HG03571 (cell line): ENCODE measurements around the gene SPATA13.
A peak's percentile ranks its signal among the peaks of the same experiment; 100 is the strongest.
"Not testable (repeated sequence)": the region's sequence is repeated elsewhere in the genome, so short reads cannot be mapped to it uniquely, and the experiment has no call there.

Experiments
- ATAC-seq: cut with Tn5 transposase; IDR thresholded peaks from one replicate; pipeline ENCODE4 v1.9.1; 2021; ENCODE audit not compliant: unreplicated experiment

SPATA13 gene

GRCh38 chr13:24192057-24192810 is 31.7 kb downstream of the SPATA13 start:
- no peak for ATAC-seq

- no peak for ATAC-seq
Measured at GRCh38 chr13:24192811-24193162, 32.3 kb downstream of the SPATA13 start.

- no peak for ATAC-seq
Measured at GRCh38 chr13:24194447-24194846, 33.9 kb downstream of the SPATA13 start.

GRCh38 chr13:24195626-24196025 is 35.1 kb downstream of the SPATA13 start:
- no peak for ATAC-seq

GRCh38 chr13:24196593-24197197 is 36.2 kb downstream of the SPATA13 start:
- ATAC-seq = no peak

- no peak for ATAC-seq
Measured at GRCh38 chr13:24199016-24199415, 38.5 kb downstream of the SPATA13 start.

GRCh38 chr13:24202215-24202614 is 41.7 kb downstream of the SPATA13 start:
- no peak for ATAC-seq

- ATAC-seq = no peak
Measured at GRCh38 chr13:24203273-24203672, 42.8 kb downstream of the SPATA13 start.

GRCh38 chr13:24203811-24204210 is 43.3 kb downstream of the SPATA13 start:
- ATAC-seq = no peak

- not testable (repeated sequence) for ATAC-seq
Measured at GRCh38 chr13:24205076-24205475, 44.6 kb downstream of the SPATA13 start.

GRCh38 chr13:24207841-24208667 is 47.5 kb downstream of the SPATA13 start:
- ATAC-seq = no peak

- no peak for ATAC-seq
Measured at GRCh38 chr13:24209138-24209537, 48.6 kb downstream of the SPATA13 start.

- no peak for ATAC-seq
Measured at GRCh38 chr13:24212254-24212653, 51.7 kb downstream of the SPATA13 start.

- ATAC-seq = no peak
Measured at GRCh38 chr13:24212674-24213073, 52.2 kb downstream of the SPATA13 start.

- no peak for ATAC-seq
Measured at GRCh38 chr13:24213932-24214331, 53.4 kb downstream of the SPATA13 start.

GRCh38 chr13:24214528-24214927 is 54.0 kb downstream of the SPATA13 start:
- ATAC-seq = no peak

- ATAC-seq = peak; percentile 77
Measured at GRCh38 chr13:24215126-24215525, 54.6 kb downstream of the SPATA13 start.

- no peak for ATAC-seq
Measured at GRCh38 chr13:24215732-24216131, 55.2 kb downstream of the SPATA13 start.

GRCh38 chr13:24216176-24216575 is 55.7 kb downstream of the SPATA13 start:
- ATAC-seq = no peak

- ATAC-seq = not testable (repeated sequence)
Measured at GRCh38 chr13:24216779-24217178, 56.3 kb downstream of the SPATA13 start.

- no peak for ATAC-seq
Measured at GRCh38 chr13:24217601-24218281, 57.2 kb downstream of the SPATA13 start.
